Mucosa of gallbladder (tissue), 1 donor: ENCODE data around the gene HMOX1. TPM values are rescaled to one million over a fixed set of nuclear protein-coding genes. Genes with fewer than 3 reads are reported as not detected.

Source experiments
- DNase-seq: peaks from one replicate; pipeline ENCODE4 v3.0.0-alpha.2; 2020; ENCODE audit warnings: low spot score
- total RNA-seq: library from RNA; stranded (reverse); gene quantifications from one replicate; pipeline ENCODE4 v1.2.1, GENCODE V29; 2021
- donor health status: DM: no; HTN: no; CAD: no.

HMOX1 gene
- total RNA-seq: 41.1 TPM

DNA sequence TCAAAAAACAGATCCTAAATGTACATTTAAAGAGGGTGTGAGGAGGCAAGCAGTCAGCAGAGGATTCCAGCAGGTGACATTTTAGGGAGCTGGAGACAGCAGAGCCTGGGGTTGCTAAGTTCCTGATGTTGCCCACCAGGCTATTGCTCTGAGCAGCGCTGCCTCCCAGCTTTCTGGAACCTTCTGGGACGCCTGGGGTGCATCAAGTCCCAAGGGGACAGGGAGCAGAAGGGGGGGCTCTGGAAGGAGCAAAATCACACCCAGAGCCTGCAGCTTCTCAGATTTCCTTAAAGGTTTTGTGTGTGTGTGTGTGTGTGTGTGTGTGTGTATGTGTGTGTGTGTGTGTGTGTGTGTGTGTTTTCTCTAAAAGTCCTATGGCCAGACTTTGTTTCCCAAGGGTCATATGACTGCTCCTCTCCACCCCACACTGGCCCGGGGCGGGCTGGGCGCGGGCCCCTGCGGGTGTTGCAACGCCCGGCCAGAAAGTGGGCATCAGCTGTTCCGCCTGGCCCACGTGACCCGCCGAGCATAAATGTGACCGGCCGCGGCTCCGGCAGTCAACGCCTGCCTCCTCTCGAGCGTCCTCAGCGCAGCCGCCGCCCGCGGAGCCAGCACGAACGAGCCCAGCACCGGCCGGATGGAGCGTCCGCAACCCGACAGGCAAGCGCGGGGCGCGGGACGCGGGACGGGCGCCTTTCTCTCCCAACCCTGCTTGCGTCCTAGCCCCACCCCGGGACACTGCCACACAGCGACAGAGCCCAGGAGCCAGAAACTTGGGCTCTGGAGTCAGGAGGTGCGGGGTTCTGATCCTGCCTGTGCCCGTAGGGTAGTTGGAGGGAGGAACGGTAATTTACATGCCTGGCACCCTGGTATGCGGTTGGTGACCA, at the start of gene HMOX1:
Gene HMOX1, plus strand, starts transcription at position 560 of the 887 bp plus-strand sequence. Its CDS starts 78 bp downstream, at position 638.
- peak; percentile 94 for DNase-seq

DNA sequence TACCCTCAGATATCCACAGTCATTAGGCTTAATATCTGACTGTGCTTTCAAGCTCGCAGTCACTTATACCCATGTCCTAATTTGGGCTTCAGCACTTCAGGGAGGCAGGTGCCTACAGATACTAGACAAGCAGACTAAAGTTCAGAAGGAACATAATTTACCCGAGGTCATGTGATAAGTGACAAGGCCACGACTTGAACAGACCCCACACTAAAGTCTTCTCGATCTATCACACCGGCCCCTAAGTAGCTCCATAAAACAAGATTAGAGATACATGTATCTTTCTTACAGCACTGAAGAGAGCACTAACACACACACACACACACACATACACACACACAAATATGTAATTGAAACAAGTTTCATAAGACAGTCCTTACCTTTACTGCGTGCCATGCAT, 48.6 kb upstream of the HMOX1 start:
- no peak for DNase-seq

- DNase-seq: no peak
Observed at GRCh38 chr22:35333220-35333619, 47.7 kb upstream of the HMOX1 start.

DNA sequence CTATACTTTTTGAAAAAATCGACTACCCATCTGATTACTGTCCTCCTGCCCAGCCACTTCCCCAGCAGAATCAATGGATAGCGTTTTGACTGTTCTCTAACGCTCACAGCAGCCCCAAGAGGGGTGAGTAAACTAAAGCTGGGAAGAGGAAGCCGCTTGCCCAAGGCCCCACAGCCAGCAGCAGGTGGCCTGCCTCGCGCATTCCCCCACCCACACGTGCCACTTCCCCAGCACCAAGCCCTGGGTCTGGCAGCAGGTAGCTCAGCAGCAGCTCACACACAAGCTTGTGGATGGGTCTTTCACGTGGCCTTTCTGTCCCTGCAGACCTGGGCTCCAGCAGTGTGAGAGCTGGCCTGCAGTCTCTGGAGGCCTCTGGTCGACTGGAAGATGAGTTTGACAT, 46.9 kb upstream of the HMOX1 start:
- DNase-seq: no peak

- no peak for DNase-seq
Observed at GRCh38 chr22:35335468-35335867, 45.4 kb upstream of the HMOX1 start.

GRCh38 chr22:35335936-35336781, 44.7 kb upstream of the HMOX1 start:
- peak; percentile 71 for DNase-seq

- DNase-seq: no peak
Observed at GRCh38 chr22:35337932-35338331, 43.0 kb upstream of the HMOX1 start.

- DNase-seq: no peak
Observed at GRCh38 chr22:35341090-35341874, 39.6 kb upstream of the HMOX1 start.

DNA sequence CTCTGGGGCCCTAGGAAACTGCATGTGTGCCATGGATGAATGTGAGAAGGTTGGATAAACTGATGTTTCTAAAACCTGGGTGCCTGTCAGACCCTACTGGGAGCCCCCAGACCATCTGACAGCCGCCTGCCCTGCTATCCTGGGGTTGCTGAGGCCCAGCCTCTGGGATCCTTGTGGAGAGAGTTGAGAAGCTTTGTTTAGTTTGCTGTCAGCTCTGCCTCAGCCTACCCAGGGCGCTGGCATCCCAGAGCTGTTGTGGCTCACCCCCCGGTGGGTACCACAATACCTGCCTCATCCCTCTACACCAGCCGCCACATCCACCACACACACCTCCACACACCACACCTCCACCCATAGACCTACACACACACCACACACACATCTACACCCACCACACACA, 38.5 kb upstream of the HMOX1 start:
- no peak for DNase-seq

GRCh38 chr22:35343664-35344550, 37.0 kb upstream of the HMOX1 start:
- DNase-seq: no peak

- DNase-seq: no peak
Observed at GRCh38 chr22:35344956-35345690, 35.8 kb upstream of the HMOX1 start.

DNA sequence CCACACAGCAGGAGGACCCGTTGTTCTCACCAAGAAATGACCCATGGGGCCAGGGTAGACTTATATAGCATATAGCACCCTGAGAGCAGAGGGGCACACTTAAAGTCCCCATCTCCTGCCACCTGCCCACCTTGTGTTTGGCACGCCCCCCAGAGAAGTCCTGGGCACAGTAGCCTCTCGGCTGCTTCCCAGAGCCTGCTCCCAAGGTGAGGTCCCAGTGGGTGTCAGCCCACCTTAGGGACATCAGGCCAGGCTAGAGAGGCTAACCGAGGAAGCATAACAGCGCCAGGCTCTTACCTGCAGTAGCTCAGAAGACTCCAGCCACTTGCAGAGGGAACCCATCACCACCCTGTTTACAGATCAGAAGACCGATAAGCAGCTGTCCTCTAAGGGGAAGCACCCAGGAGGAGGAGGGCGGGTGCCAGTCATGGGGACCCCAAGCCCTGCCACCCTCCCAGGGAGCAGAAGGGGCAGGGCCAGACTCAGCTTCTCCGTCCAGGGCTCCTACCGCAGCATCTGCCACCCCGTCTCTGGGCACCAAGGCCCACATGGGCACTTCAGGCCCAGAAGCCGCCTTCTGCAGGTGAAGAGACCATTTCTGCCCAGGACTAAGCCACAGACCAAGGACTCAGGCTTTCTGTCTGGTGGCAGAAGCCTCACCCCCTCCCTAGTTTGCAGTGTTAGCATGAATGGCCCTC, 34.9 kb upstream of the HMOX1 start:
- DNase-seq: no peak

GRCh38 chr22:35346596-35347220, 34.2 kb upstream of the HMOX1 start:
- DNase-seq: no peak

- DNase-seq: no peak
Observed at GRCh38 chr22:35347462-35347861, 33.4 kb upstream of the HMOX1 start.

DNA sequence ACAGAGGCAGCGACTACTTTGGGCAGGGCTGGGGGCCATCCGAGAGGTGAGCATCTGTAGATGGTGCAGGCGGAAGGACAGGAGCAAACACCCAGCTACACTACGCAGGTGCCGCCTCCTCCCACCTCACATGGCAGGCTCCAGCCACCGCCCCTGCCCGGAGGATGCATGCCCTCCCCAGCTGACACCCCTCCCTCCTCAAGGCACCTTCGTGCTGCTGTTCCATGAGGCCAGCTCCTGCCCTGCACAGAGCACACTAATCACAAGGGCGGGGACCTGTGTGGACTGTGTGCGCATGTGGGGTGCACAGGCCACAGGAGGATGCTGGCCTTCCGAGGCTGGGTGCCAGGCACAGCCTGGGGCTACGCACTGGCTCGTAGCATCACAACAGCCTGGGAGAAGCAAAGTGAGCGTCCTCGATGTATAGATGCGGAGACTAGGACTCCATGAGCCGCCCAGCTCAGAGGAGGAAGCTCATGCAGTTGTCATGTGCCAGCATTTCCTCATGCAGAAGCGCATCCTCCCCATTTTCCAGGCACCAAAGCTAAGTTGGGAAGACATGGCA, 32.8 kb upstream of the HMOX1 start:
- no peak for DNase-seq

GRCh38 chr22:35348703-35349102, 32.2 kb upstream of the HMOX1 start:
- DNase-seq: no peak

DNA sequence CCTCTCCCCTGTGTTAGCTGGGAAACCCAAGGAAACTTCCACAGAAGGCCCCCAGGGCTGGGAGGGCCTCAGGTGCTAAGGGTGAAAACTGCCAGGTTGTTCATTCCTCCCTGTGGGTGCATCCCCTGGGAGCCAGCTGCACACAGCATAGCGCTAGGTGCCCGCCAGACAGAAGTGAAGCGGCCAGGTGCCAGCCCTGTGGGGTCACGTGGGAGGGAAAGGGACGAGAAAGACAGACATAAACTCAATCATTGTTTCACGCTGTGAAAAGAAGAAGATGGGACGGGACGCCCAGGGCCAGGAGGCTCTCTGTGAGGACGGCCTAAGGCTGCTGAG, 31.6 kb upstream of the HMOX1 start:
- no peak for DNase-seq

GRCh38 chr22:35349704-35350538, 31.0 kb upstream of the HMOX1 start:
- DNase-seq: no peak
